Hematopoietic multipotent progenitor cell treated with erythropoietin and hydrocortisone succinate and interleukin-3 and kit ligand, for 17 days (in vitro differentiated cells): ENCODE data around the gene SLC37A1.
"Not testable (repeated sequence)": the region's sequence is repeated elsewhere in the genome, so short reads cannot be mapped to it uniquely, and the experiment has no call there.

Experiments
- DNase-seq: peaks from one replicate; pipeline ENCODE4 v3.0.0-alpha.2; 2015; ENCODE audit warnings: low spot score

SLC37A1 gene

GRCh38 chr21:42619841-42620240, 106.2 kb downstream of the SLC37A1 start:
- no peak for DNase-seq

- no peak for DNase-seq
Observed at GRCh38 chr21:42621166-42621818, 107.6 kb downstream of the SLC37A1 start.

- DNase-seq = no peak
Observed at GRCh38 chr21:42621819-42622177, 108.1 kb downstream of the SLC37A1 start.

- DNase-seq = no peak
Observed at GRCh38 chr21:42622284-42622683, 108.6 kb downstream of the SLC37A1 start.

- no peak for DNase-seq
Observed at GRCh38 chr21:42623694-42624093, 110.0 kb downstream of the SLC37A1 start.

GRCh38 chr21:42624095-42624790, 110.6 kb downstream of the SLC37A1 start:
- DNase-seq = no peak

GRCh38 chr21:42624936-42625335, 111.3 kb downstream of the SLC37A1 start:
- DNase-seq = no peak

- DNase-seq = no peak
Observed at GRCh38 chr21:42626171-42626570, 112.5 kb downstream of the SLC37A1 start.

- peak; percentile 10 for DNase-seq
Observed at GRCh38 chr21:42627527-42628289, 114.1 kb downstream of the SLC37A1 start.

GRCh38 chr21:42628466-42629061, 114.9 kb downstream of the SLC37A1 start:
- DNase-seq = not testable (repeated sequence)

GRCh38 chr21:42629933-42630589, 116.4 kb downstream of the SLC37A1 start:
- DNase-seq = no peak

- no peak for DNase-seq
Observed at GRCh38 chr21:42630626-42631025, 117.0 kb downstream of the SLC37A1 start.
